ENCODE results near the gene LYPD5.
A peak's percentile ranks its signal among the peaks of the same experiment; 100 is the strongest.
"Not testable (repeated sequence)": the region's sequence is repeated elsewhere in the genome, so short reads cannot be mapped to it uniquely, and the experiment has no call there.

LYPD5 gene

GRCh38 chr19:43839139-43839538 is 36.9 kb upstream of the LYPD5 start:
- Histone ChIP-seq H3K27ac (ENCODE audit: low read depth, low read length) (no peak overlapping the region), H3K9ac (ENCODE audit: low read length) (no peak overlapping the region), H3K18ac (ENCODE audit: low read length) (no peak overlapping the region), H3K4me3 (ENCODE audit: low read length) (no peak overlapping the region), H3K79me2 (ENCODE audit: control insufficient read depth, insufficient read depth, low read length) (no peaks in the 10 kb centered on the region), H3K4ac (ENCODE audit: low read depth, low read length) (no peak overlapping the region), H3K36me3 (ENCODE audit: control insufficient read depth, insufficient read depth, low read length) (peaks cover 9% of the 10 kb centered on the region), H3K27me3 (ENCODE audit: insufficient read depth, low read length, poor library complexity) (no peaks in the 10 kb centered on the region), H4K8ac (ENCODE audit: low read depth, low read length) (no peak overlapping the region), H2AK5ac (ENCODE audit: low read length) (no peak overlapping the region), H3K23ac (ENCODE audit: low read length) (no peak overlapping the region), H4K5ac (ENCODE audit: low read length) (no peak overlapping the region), H3K4me2 (ENCODE audit: low read length) (no peak overlapping the region), H3K4me1 (ENCODE audit: control insufficient read depth, low read depth, low read length) (no peaks in the 10 kb centered on the region), H2BK15ac (replicated peaks; ENCODE audit: low read depth) (no peak overlapping the region), H2BK120ac (ENCODE audit: low read depth, low read length) (no peak overlapping the region), H3K79me1 (ENCODE audit: low read length) (no peaks in the 10 kb centered on the region), H3K56ac (ENCODE audit: low read length) (no peak overlapping the region), H2BK5ac (ENCODE audit: low read length) (no peak overlapping the region)
- DNase-seq, result no peak

GRCh38 chr19:43826787-43827754 is 24.8 kb upstream of the LYPD5 start, which contains the start of gene ZNF283:
Gene ZNF283 (plus strand): TSS chr19:43827321. CDS start chr19:43833505, 6,184 bp downstream.
- no peak within 1 kb of the TSS for H4K8ac ChIP-seq (ENCODE audit: low read depth, low read length)
- no peak within 1 kb of the TSS for H3K18ac ChIP-seq (ENCODE audit: low read length)
- H2BK5ac ChIP-seq (ENCODE audit: low read length), result no peak within 1 kb of the TSS
- H2AK5ac ChIP-seq (ENCODE audit: low read length), result no peak within 1 kb of the TSS
- H3K27me3 ChIP-seq (ENCODE audit: insufficient read depth, low read length, poor library complexity), result no peaks in the 10 kb centered on the region
- DNase-seq, result peak; percentile 97
- H3K79me2 ChIP-seq (ENCODE audit: control insufficient read depth, insufficient read depth, low read length), result no peaks in the 10 kb centered on the region
- H3K79me1 ChIP-seq (ENCODE audit: low read length), result no peaks in the 10 kb centered on the region
- H3K9ac ChIP-seq (ENCODE audit: low read length), result peak within 1 kb of the TSS; percentile 66
- H3K4me2 ChIP-seq (ENCODE audit: low read length), result peak within 1 kb of the TSS; percentile 57
- H3K4ac ChIP-seq (ENCODE audit: low read depth, low read length), result no peak within 1 kb of the TSS
- no peak within 1 kb of the TSS for H3K23ac ChIP-seq (ENCODE audit: low read length)
- H3K4me1 ChIP-seq (ENCODE audit: control insufficient read depth, low read depth, low read length), result no peaks in the 10 kb centered on the region
- no peak within 1 kb of the TSS for H2BK15ac ChIP-seq (replicated peaks; ENCODE audit: low read depth)
- peak within 1 kb of the TSS; percentile 86 for H3K56ac ChIP-seq (ENCODE audit: low read length)
- no peak within 1 kb of the TSS for H3K27ac ChIP-seq (ENCODE audit: low read depth, low read length)
- H2BK120ac ChIP-seq (ENCODE audit: low read depth, low read length), result no peak within 1 kb of the TSS
- H3K4me3 ChIP-seq (ENCODE audit: low read length), result peak within 1 kb of the TSS; percentile 69
- no peaks in the 10 kb centered on the region for H3K36me3 ChIP-seq (ENCODE audit: control insufficient read depth, insufficient read depth, low read length)
- WGBS (ENCODE audit: extremely low coverage, insufficient coverage, low lambda C conversion rate), result no CpG with 5 or more reads among the region's 46 CpGs
- no peak within 1 kb of the TSS for H4K5ac ChIP-seq (ENCODE audit: low read length)

GRCh38 chr19:43824572-43824971 is 22.3 kb upstream of the LYPD5 start:
- not testable (repeated sequence) for H3K79me2 ChIP-seq (ENCODE audit: control insufficient read depth, insufficient read depth, low read length)
- no CpG with 5 or more reads among the region's 4 CpGs for WGBS (ENCODE audit: extremely low coverage, insufficient coverage, low lambda C conversion rate)

GRCh38 chr19:43823856-43824255 is 21.6 kb upstream of the LYPD5 start:
- H3K27ac ChIP-seq (ENCODE audit: low read depth, low read length); H3K23ac ChIP-seq (ENCODE audit: low read length); H3K4me2 ChIP-seq (ENCODE audit: low read length); H2BK5ac ChIP-seq (ENCODE audit: low read length); H3K18ac ChIP-seq (ENCODE audit: low read length); H3K4me3 ChIP-seq (ENCODE audit: low read length); H4K5ac ChIP-seq (ENCODE audit: low read length); H2BK15ac ChIP-seq (replicated peaks; ENCODE audit: low read depth); H3K4me1 ChIP-seq (ENCODE audit: control insufficient read depth, low read depth, low read length); H3K36me3 ChIP-seq (ENCODE audit: control insufficient read depth, insufficient read depth, low read length); H3K27me3 ChIP-seq (ENCODE audit: insufficient read depth, low read length, poor library complexity); H3K56ac ChIP-seq (ENCODE audit: low read length); H3K9ac ChIP-seq (ENCODE audit: low read length); H3K79me1 ChIP-seq (ENCODE audit: low read length); H2AK5ac ChIP-seq (ENCODE audit: low read length); H3K4ac ChIP-seq (ENCODE audit: low read depth, low read length); H3K79me2 ChIP-seq (ENCODE audit: control insufficient read depth, insufficient read depth, low read length); H2BK120ac ChIP-seq (ENCODE audit: low read depth, low read length); H4K8ac ChIP-seq (ENCODE audit: low read depth, low read length); DNase-seq: not testable (repeated sequence)
- no CpG with 5 or more reads among the region's 3 CpGs for WGBS (ENCODE audit: extremely low coverage, insufficient coverage, low lambda C conversion rate)

More at GRCh38 chr19:43824572-43824971, 22.3 kb upstream of the LYPD5 start:
- not testable (repeated sequence) for H3K27ac ChIP-seq (ENCODE audit: low read depth, low read length); H3K23ac ChIP-seq (ENCODE audit: low read length); DNase-seq; H3K18ac ChIP-seq (ENCODE audit: low read length); H3K4me2 ChIP-seq (ENCODE audit: low read length); H2AK5ac ChIP-seq (ENCODE audit: low read length); H3K9ac ChIP-seq (ENCODE audit: low read length); H3K36me3 ChIP-seq (ENCODE audit: control insufficient read depth, insufficient read depth, low read length); H2BK5ac ChIP-seq (ENCODE audit: low read length); H4K8ac ChIP-seq (ENCODE audit: low read depth, low read length); H3K27me3 ChIP-seq (ENCODE audit: insufficient read depth, low read length, poor library complexity); H3K4ac ChIP-seq (ENCODE audit: low read depth, low read length); H3K79me1 ChIP-seq (ENCODE audit: low read length); H3K4me1 ChIP-seq (ENCODE audit: control insufficient read depth, low read depth, low read length); H3K56ac ChIP-seq (ENCODE audit: low read length); H3K4me3 ChIP-seq (ENCODE audit: low read length); H2BK15ac ChIP-seq (replicated peaks; ENCODE audit: low read depth); H4K5ac ChIP-seq (ENCODE audit: low read length); H2BK120ac ChIP-seq (ENCODE audit: low read depth, low read length)

- Histone ChIP-seq H3K27me3 (ENCODE audit: insufficient read depth, low read length, poor library complexity) (no peaks in the 10 kb centered on the region), H2BK5ac (ENCODE audit: low read length) (no peak overlapping the region), H3K27ac (ENCODE audit: low read depth, low read length) (no peak overlapping the region), H3K23ac (ENCODE audit: low read length) (no peak overlapping the region), H3K79me2 (ENCODE audit: control insufficient read depth, insufficient read depth, low read length) (no peaks in the 10 kb centered on the region), H3K79me1 (ENCODE audit: low read length) (no peaks in the 10 kb centered on the region), H3K4me1 (ENCODE audit: control insufficient read depth, low read depth, low read length) (no peaks in the 10 kb centered on the region), H3K4me3 (ENCODE audit: low read length) (no peak overlapping the region), H4K5ac (ENCODE audit: low read length) (no peak overlapping the region), H3K36me3 (ENCODE audit: control insufficient read depth, insufficient read depth, low read length) (no peaks in the 10 kb centered on the region), H2BK15ac (replicated peaks; ENCODE audit: low read depth) (no peak overlapping the region), H3K18ac (ENCODE audit: low read length) (no peak overlapping the region), H2BK120ac (ENCODE audit: low read depth, low read length) (no peak overlapping the region), H3K56ac (ENCODE audit: low read length) (no peak overlapping the region), H3K4me2 (ENCODE audit: low read length) (no peak overlapping the region), H3K9ac (ENCODE audit: low read length) (no peak overlapping the region), H3K4ac (ENCODE audit: low read depth, low read length) (no peak overlapping the region), H4K8ac (ENCODE audit: low read depth, low read length) (no peak overlapping the region), H2AK5ac (ENCODE audit: low read length) (no peak overlapping the region)
- DNase-seq, result no peak
- WGBS (ENCODE audit: extremely low coverage, insufficient coverage, low lambda C conversion rate), result no CpG with 5 or more reads among the region's 5 CpGs
Measured at GRCh38 chr19:43820884-43821215, 18.6 kb upstream of the LYPD5 start.
